HG02571 (cell line): ENCODE results near the gene ZCCHC24.
"Not testable (repeated sequence)": the region's sequence is repeated elsewhere in the genome, so short reads cannot be mapped to it uniquely, and the experiment has no call there.

Source experiments
- ATAC-seq: cut with Tn5 transposase; IDR thresholded peaks from one replicate; pipeline ENCODE4 v1.9.1; 2021; ENCODE audit warnings: mild to moderate bottlenecking, moderate library complexity; ENCODE audit not compliant: unreplicated experiment

Gene ZCCHC24

GRCh38 chr10:79335470-79336235 lies 109.8 kb downstream of the ZCCHC24 start:
- ATAC-seq: no peak

GRCh38 chr10:79335094-79335469 lies 110.3 kb downstream of the ZCCHC24 start:
- no peak for ATAC-seq

GRCh38 chr10:79334573-79334972 lies 110.9 kb downstream of the ZCCHC24 start:
- no peak for ATAC-seq

- ATAC-seq: no peak
Observed at GRCh38 chr10:79333513-79333912, 111.9 kb downstream of the ZCCHC24 start.

- not testable (repeated sequence) for ATAC-seq
Observed at GRCh38 chr10:79332610-79333315, 112.7 kb downstream of the ZCCHC24 start.
